Spinal cord (tissue), 10 donors: ENCODE measurements around the gene XAGE1A. TPM values are rescaled to one million over a fixed set of nuclear protein-coding genes. Genes with fewer than 3 reads are reported as not detected.
A peak's percentile ranks its signal among the peaks of the same experiment; 100 is the strongest.
"Not testable (repeated sequence)": the region's sequence is repeated elsewhere in the genome, so short reads cannot be mapped to it uniquely, and the experiment has no call there.

Experiments
- DNase-seq, 6 donors: peaks; one replicate each; pipeline versions ENCODE4 v3.0.0 to v3.0.0-alpha.2; 2013 to 2015; ENCODE audit warnings: low spot score in 6 of 6, low read depth in 4 of 6
- H3K27ac ChIP-seq: one replicate; pipeline ENCODE4 v1.5.1; 2013; ENCODE audit warnings: low read depth, low read length, control low read depth
- H3K27me3 ChIP-seq: one replicate; pipeline ENCODE4 v1.6.1; 2013; ENCODE audit warnings: low read length; ENCODE audit not compliant: control insufficient read depth, insufficient read depth
- H3K36me3 ChIP-seq: one replicate; pipeline ENCODE4 v1.6.1; 2013; ENCODE audit warnings: low read length; ENCODE audit not compliant: control insufficient read depth, insufficient read depth
- H3K4me1 ChIP-seq: one replicate; pipeline ENCODE4 v1.6.1; 2013; ENCODE audit warnings: low read length; ENCODE audit not compliant: control insufficient read depth, insufficient read depth
- H3K4me3 ChIP-seq: one replicate; pipeline ENCODE4 v1.5.1; 2013; ENCODE audit warnings: low read depth, low read length, control low read depth
- H3K9me3 ChIP-seq: one replicate; pipeline ENCODE4 v1.6.1; 2013; ENCODE audit warnings: low read length; ENCODE audit not compliant: control insufficient read depth, insufficient read depth
- WGBS: methylation state at CpG from one replicate; pipeline ENCODE4 v1.1.5; 2013; ENCODE audit warnings: missing lambda C conversion rate; ENCODE audit not compliant: insufficient coverage; 5-methylcytosine and 5-hydroxymethylcytosine counted together
- long read RNA-seq, 4 donors: transcript quantifications; one replicate each; lab custom pipeline, GENCODE V29; 2026
- polyA plus RNA-seq, 2 donors: library from polyadenylated mRNA; unstranded; fragments of 120-200 nt; gene quantifications; one replicate each; pipeline ENCODE4 v1.2.1, GENCODE V29; 2013; ENCODE audit not compliant: insufficient read length in 2 of 2
- total RNA-seq, 2 donors: library from RNA; depleted of rRNA in 1 of 2; stranded (reverse); fragments of 120-200 nt in 1 of 2; fragments of >200 nt in 1 of 2; gene quantifications; one replicate each; pipeline versions ENCODE4 v1.2.3 to v1.2.4, GENCODE V29; 2013 to 2014
- donor health status: healthy.

The XAGE1A gene, protein sequence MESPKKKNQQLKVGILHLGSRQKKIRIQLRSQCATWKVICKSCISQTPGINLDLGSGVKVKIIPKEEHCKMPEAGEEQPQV
- total RNA-seq (not detected), polyA plus RNA-seq (not detected)
- long read RNA-seq, donor 1, partial matches to known transcripts, result 0 of 1 reads
- long read RNA-seq, donor 1, other reads (novel, unspliced or antisense), result 0 of 1 reads
- long read RNA-seq, donor 2, result 0 reads
- long read RNA-seq, donor 3, result 0 reads
- long read RNA-seq, donor 4, result 0 reads

DNA sequence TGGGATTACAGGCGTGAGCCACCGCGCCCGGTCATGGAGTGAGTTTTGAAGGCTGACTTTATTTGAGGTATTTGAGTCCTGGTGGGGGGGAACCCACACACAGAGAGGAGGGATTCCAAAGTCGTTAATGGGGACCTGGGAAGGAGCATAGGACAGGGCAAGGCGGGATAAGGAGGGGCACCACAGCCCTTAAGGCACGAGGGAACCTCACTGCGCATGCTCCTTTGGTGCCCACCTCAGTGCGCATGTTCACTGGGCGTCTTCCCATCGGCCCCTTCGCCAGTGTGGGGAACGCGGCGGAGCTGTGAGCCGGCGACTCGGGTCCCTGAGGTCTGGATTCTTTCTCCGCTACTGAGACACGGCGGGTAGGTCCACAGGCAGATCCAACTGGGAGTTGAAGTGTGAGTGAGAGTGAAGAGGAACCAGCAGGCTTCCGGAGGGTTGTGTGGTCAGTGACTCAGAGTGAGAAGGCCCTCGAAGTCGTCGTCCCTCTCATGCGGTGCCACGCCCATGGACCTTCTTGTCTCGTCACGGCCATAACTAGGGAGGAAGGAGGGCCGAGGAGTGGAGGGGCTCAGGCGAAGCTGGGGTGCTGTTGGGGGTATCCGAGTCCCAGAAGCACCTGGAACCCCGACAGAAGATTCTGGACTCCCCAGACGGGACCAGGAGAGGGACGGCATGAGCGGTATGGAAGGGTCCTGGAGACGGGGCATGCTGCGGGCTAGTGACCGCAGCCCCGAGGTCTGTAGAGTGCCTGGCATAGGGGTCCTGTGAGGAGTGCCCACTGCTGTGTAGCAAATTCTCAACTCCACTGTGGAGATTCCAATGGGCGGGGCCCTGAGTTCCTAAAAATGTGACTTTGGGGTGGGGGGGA is at the start of gene XAGE1A:
XAGE1A (plus strand) TSS at position 264 of the 874 bp plus-strand sequence. CDS start 1,554 bp downstream, outside the sequence.
- not testable (repeated sequence) for H3K9me3 ChIP-seq, DNase-seq, H3K4me1 ChIP-seq, H3K36me3 ChIP-seq, H3K27ac ChIP-seq, H3K4me3 ChIP-seq, H3K27me3 ChIP-seq
- no CpG with 5 or more reads among the region's 41 CpGs for WGBS

DNA sequence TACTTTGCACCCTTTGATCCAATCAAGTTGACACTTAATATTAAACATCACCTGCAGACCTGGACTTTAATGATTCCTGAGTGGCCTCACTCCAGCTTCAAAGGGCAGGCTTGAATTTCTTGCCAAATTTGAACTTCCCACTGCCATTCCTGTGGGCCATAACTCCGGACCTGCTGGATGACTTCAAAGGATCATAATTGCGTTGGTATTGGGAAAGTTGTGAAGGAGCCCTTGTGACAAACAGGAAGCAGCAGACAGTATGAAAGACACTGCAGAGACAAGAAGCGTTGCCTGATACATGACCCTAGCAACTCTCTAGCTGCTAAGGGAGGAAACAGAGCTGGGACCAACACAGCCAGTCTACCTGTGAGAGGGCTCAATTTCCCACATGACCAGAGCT is 43.6 kb upstream of the XAGE1A start:
- DNase-seq, H3K4me1 ChIP-seq, H3K36me3 ChIP-seq, H3K27ac ChIP-seq, H3K4me3 ChIP-seq, H3K9me3 ChIP-seq, H3K27me3 ChIP-seq: not testable (repeated sequence)
- WGBS, result 60% methylated on average over 2 of the region's 3 CpGs

DNA sequence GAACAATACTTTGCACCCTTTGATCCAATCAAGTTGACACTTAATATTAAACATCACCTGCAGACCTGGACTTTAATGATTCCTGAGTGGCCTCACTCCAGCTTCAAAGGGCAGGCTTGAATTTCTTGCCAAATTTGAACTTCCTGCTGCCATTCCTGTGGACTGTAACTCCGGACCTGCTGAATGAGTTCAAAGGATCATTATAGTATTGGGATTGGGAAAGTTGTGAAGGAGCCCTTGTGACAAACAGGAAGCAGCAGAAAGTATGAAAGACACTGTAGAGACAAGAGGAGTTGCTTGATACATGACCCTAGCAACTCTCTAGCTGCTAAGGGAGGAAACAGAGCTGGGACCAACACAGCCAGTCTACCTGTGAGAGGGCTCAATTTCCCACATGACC is 24.3 kb upstream of the XAGE1A start:
- not testable (repeated sequence) for H3K4me1 ChIP-seq, H3K27me3 ChIP-seq
- no CpG with 5 or more reads among the region's 1 CpG for WGBS

DNA sequence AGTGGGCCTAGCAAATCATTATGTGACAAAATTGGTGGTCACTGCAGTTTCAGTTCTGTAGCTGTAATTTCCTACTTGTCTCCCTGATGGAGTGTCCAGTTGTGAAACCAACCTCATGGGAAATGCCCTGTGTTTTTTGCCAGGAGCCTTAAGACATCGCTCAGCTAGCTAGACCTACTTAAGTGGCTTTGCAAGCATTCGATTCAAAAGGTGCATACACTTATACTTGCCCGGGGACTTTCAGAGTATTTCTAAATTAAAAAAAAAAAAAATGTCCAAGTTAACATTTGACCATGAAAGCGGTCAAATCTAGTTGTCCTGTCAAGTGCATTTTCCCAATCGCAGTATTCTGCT is 788 bp downstream of the XAGE1A start:
- not testable (repeated sequence) for H3K27me3 ChIP-seq, H3K4me3 ChIP-seq, DNase-seq, H3K9me3 ChIP-seq, H3K4me1 ChIP-seq, H3K36me3 ChIP-seq, H3K27ac ChIP-seq
- WGBS, result no CpG with 5 or more reads among the region's 5 CpGs

More for the DNA sequence above, 24.3 kb upstream of the XAGE1A start:
- DNase-seq, H3K36me3 ChIP-seq, H3K4me3 ChIP-seq, H3K9me3 ChIP-seq, H3K27ac ChIP-seq: not testable (repeated sequence)

DNA sequence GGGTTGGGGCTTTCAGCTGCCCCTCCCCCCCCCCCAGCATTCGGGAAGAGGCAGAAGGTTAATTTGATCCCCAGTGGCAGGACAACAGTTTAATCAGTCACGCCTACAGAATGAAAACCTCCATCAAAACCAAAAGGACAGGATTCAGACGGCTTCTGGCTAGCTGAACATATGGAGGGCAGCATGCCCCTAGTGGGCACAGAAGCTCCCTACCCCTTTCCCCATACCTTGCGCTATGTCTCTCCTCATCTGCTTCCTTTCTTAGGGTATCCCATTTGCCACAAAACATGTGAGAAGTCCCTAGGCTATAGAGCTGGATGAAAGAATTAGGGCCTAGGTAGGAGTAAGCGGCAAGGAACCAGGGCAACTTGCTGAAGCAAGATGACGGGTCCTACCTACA is 5.8 kb downstream of the XAGE1A start:
- H3K4me1 ChIP-seq, H3K27ac ChIP-seq, H3K9me3 ChIP-seq, DNase-seq, H3K36me3 ChIP-seq, H3K4me3 ChIP-seq: not testable (repeated sequence)
- peaks cover 10% of the 10 kb centered on the region for H3K27me3 ChIP-seq
- no CpG with 5 or more reads among the region's 6 CpGs for WGBS

DNA sequence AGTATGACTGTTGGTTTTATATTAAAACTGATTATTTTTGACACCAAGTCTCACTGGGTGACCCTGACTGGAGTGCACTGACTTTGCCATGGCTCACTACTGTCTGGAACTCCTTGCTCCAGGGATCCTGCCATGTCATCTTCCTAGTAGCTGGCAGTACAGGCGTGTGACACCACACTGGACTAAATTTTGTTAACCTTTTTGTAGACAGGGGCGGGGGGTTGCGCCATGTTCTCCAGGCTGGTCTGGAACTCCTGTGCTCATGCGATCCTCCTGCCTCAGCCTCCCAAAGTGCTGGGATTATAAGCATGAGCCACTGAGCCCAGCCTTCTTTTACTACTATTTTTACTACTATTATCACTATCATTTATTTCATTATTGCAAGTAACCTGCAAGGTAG is 8.9 kb downstream of the XAGE1A start:
- Histone ChIP-seq H3K4me1 (no peaks in the 10 kb centered on the region), H3K27ac (no peak overlapping the region), H3K27me3 (peaks cover 10% of the 10 kb centered on the region), H3K36me3 (no peaks in the 10 kb centered on the region), H3K9me3 (no peaks in the 10 kb centered on the region), H3K4me3 (no peak overlapping the region)
- 88% methylated on average over 4 of the region's 4 CpGs for WGBS
- DNase-seq, result no peak

DNA sequence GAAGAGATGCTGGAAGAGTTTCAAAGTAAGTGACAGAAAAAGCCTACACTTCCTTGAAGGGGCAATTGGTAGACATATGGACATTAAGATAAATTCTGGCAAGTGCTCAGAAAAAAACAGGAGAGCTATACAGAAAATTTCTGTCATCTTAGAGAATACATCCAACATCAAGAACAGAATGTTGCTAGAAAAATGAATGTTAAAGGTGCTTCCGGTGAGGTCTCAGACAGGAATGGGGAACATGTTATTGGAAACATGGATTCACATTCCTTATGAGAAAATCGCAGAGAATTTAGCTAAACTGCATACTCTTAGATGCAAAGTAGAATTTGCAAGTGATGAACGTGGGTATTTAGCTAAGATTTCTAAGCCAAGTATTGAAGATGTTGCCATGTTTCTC is 11.7 kb downstream of the XAGE1A start:
- Histone ChIP-seq H3K27me3 (peaks cover 10% of the 10 kb centered on the region), H3K27ac (no peak overlapping the region), H3K36me3 (no peaks in the 10 kb centered on the region), H3K9me3 (no peaks in the 10 kb centered on the region), H3K4me1 (no peaks in the 10 kb centered on the region), H3K4me3 (no peak overlapping the region)
- 59% methylated on average over 2 of the region's 3 CpGs for WGBS
- peak in 1 of 6 donors; percentile 54 for DNase-seq

DNA sequence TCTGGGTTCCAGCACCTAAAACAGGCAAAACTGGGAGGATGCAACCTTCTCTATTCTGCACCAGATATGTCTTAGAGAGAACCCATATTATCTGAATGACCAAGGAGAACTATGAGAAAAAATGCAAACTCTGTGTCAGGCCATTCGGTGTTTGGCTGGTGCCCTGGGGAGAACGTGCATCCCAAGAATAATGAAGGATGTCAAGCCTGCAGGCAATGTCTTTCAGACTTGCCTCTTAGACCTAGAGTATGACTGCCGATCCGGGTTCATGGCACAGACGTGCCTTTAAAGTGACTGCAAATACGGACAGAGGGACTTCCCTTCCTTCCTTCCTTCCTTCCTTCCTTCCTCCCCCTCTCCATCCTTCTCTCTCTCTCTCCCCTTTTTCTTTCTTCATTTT is 14.3 kb downstream of the XAGE1A start:
- no peaks in the 10 kb centered on the region for H3K36me3 ChIP-seq
- H3K9me3 ChIP-seq, result no peaks in the 10 kb centered on the region
- no peak overlapping the region for H3K27ac ChIP-seq
- no peak for DNase-seq
- H3K27me3 ChIP-seq, result peaks cover 3% of the 10 kb centered on the region
- no peaks in the 10 kb centered on the region for H3K4me1 ChIP-seq
- no peak overlapping the region for H3K4me3 ChIP-seq
- 72% methylated on average over 6 of the region's 6 CpGs for WGBS

DNA sequence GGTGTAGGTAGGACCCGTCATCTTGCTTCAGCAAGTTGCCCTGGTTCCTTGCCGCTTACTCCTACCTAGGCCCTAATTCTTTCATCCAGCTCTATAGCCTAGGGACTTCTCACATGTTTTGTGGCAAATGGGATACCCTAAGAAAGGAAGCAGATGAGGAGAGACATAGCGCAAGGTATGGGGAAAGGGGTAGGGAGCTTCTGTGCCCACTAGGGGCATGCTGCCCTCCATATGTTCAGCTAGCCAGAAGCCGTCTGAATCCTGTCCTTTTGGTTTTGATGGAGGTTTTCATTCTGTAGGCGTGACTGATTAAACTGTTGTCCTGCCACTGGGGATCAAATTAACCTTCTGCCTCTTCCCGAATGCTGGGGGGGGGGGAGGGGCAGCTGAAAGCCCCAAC is 15.5 kb downstream of the XAGE1A start:
- DNase-seq, H3K9me3 ChIP-seq, H3K4me3 ChIP-seq, H3K27me3 ChIP-seq, H3K27ac ChIP-seq, H3K36me3 ChIP-seq, H3K4me1 ChIP-seq: not testable (repeated sequence)
- WGBS, result no CpG with 5 or more reads among the region's 6 CpGs
